ENCODE data around the gene ABHD12.

The ABHD12 gene

DNA sequence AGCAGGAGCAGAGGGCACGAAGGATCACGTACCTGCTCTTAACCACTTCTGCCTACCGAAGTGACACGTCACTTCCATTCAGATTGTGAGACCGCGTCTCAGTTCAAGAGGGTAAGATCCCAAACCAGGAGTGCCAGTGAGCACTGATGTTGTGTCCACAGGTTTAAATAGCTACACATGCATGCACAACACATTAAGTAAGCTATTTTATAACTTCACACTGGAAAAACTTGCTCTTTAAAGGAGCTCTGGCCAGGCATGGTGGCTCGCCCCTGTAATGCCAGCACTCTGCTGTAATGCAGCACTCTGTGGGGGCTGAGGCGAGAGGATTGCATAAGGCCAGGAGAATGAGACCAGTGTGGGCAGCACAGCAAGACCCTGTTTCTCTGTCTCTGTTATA lies 21.1 kb downstream of the ABHD12 start:
- Histone ChIP-seq H3K79me2 (ENCODE audit: control insufficient read depth, insufficient read depth, low read length, unreplicated experiment) (peaks cover 43% of the 10 kb centered on the region), H2AFZ (ENCODE audit: low read length, unreplicated experiment) (no peak overlapping the region), H3K4me3 (ENCODE audit: low read depth, low read length) (no peak overlapping the region), H3K36me3 (ENCODE audit: insufficient read depth, low read length) (peaks cover 21% of the 10 kb centered on the region; the same call in 1 of the 2 replicates), H3K27ac (ENCODE audit: low read depth, low read length) (no peak overlapping the region), H3K4me1 (ENCODE audit: control insufficient read depth, insufficient read depth, low read length, unreplicated experiment) (peaks cover 5% of the 10 kb centered on the region), H3K27me3 (ENCODE audit: insufficient read depth, low read length) (no peaks in the 10 kb centered on the region)

DNA sequence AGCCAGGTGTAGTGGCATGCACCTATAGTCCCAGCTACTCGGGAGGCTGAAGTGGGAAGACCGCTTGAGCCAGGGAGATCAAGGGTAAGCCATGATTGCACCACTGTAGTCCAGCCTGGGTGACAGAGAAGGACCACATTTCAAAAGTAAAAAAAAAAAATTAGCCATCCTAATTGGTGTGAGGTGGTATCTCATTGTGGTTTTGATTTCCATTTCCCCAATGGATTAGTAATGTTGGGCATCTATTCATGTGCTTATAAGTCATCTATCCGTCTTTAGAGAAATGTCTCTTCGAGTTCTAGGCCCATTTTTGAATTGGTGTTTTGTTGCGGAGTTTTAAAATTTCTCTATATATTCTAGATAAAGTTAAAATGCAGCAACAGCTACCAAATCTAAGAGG lies 21.7 kb downstream of the ABHD12 start:
- peaks cover 41% of the 10 kb centered on the region for H3K79me2 ChIP-seq (ENCODE audit: control insufficient read depth, insufficient read depth, low read length, unreplicated experiment)

DNA sequence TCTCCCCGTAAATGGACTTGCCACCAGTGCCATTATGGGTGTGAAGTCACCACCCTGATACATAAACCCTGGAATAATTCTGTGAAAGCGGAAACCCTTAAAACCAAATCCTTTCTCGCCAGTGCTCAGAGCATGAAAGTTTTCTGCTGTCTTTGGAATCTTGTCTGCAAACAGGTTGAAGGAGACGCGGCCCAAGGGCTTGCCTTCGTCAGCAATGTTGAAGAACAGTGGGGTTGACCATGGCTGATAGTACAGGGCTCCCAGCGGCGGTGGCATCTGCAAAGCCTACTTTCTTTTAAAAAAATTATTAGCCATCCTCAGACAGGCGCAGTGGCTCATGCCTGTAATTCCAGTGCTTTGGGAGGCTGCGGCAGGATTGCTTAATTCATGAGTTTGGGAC lies 22.1 kb downstream of the ABHD12 start:
- H3K4me3 ChIP-seq (ENCODE audit: low read depth, low read length), result no peak overlapping the region
- H3K4me1 ChIP-seq (ENCODE audit: control insufficient read depth, insufficient read depth, low read length, unreplicated experiment), result peaks cover 5% of the 10 kb centered on the region
- no peak overlapping the region for H2AFZ ChIP-seq (ENCODE audit: low read length, unreplicated experiment)
- no peaks in the 10 kb centered on the region for H3K27me3 ChIP-seq (ENCODE audit: insufficient read depth, low read length)
- H3K36me3 ChIP-seq (ENCODE audit: insufficient read depth, low read length), result peaks cover 21% of the 10 kb centered on the region; the same call in 1 of the 2 replicates
- H3K27ac ChIP-seq (ENCODE audit: low read depth, low read length), result no peak overlapping the region
- H3K79me2 ChIP-seq (ENCODE audit: control insufficient read depth, insufficient read depth, low read length, unreplicated experiment), result peaks cover 40% of the 10 kb centered on the region

More for the DNA sequence above, 21.7 kb downstream of the ABHD12 start:
- Histone ChIP-seq H2AFZ (ENCODE audit: low read length, unreplicated experiment) (no peak overlapping the region), H3K27me3 (ENCODE audit: insufficient read depth, low read length) (no peaks in the 10 kb centered on the region), H3K4me1 (ENCODE audit: control insufficient read depth, insufficient read depth, low read length, unreplicated experiment) (peaks cover 5% of the 10 kb centered on the region), H3K36me3 (ENCODE audit: insufficient read depth, low read length) (peaks cover 21% of the 10 kb centered on the region; the same call in 1 of the 2 replicates), H3K4me3 (ENCODE audit: low read depth, low read length) (no peak overlapping the region), H3K27ac (ENCODE audit: low read depth, low read length) (no peak overlapping the region)

DNA sequence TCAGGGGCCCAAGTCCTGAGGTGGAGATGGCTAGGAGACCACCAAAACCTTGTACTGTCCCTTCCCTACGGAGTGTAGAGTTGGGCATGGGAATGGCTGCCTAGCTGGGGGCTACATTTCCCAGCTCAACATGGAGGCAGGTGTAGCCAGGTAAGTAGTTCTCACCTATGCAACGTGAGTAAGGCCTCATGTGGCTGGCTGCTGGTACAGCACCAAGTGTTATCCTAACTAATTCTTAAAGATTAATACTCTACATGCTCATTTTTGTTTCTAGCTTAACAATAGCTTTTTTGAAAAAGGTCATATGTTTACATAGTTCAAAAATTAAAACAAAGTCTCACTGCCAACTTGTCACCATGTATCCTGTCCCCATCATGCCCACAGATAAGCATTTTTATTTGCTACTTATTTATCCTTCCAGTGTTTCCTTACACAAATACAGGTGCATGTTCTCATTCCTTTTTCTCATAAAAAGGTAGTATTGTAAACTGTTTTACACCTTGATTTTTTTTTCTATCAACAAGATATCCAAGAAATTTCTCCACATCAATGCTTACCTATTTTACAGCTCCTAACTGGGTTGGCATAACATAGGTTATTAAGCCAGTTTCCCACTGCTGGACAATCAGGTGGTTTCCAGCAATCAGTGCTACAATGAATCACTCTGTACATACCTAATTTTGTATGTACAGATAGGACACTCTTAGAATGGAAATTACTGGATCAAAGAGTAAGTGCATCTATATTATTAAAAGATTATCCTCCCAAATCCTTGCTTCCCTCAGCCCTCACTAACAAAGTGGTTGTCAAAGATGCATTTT lies 25.5 kb downstream of the ABHD12 start:
- H3K27me3 ChIP-seq (ENCODE audit: insufficient read depth, low read length), result no peaks in the 10 kb centered on the region
- no peak overlapping the region for H3K4me3 ChIP-seq (ENCODE audit: low read depth, low read length)
- no peak overlapping the region for H2AFZ ChIP-seq (ENCODE audit: low read length, unreplicated experiment)
- peaks cover 23% of the 10 kb centered on the region for H3K79me2 ChIP-seq (ENCODE audit: control insufficient read depth, insufficient read depth, low read length, unreplicated experiment)
- 0 out of 2 replicates have a peak, but pooled peaks cover 17% of the 10 kb centered on the region for H3K36me3 ChIP-seq (ENCODE audit: insufficient read depth, low read length)
- H3K4me1 ChIP-seq (ENCODE audit: control insufficient read depth, insufficient read depth, low read length, unreplicated experiment), result peaks cover 5% of the 10 kb centered on the region
- no peak overlapping the region for H3K27ac ChIP-seq (ENCODE audit: low read depth, low read length)

DNA sequence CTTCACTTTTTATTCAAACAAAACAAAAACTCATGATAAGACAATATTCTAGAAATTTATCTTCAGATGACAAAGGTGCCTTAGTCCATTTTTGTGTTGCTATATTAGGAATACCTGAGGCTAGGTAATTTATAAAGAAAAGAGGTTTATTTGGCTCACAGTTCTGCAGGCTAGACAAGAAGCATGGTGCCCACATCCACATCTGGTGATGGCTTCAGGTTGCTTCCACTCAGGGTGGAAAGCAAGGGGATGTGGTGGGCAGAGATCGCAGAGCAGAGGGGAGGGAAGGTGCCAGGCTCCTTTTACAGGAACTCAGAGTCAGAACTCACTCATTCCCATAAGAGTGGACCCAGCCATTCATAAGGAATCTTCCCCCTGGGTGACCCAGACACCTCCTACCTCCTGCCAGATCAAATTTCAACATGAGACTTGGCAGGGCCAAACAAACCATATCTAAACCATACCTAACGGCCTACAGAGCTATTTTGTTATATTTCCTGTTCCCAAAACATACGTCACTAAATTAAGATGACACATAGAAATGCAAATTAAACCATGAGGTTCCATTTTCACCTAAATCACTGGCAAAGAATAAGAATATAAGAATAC lies 26.4 kb downstream of the ABHD12 start:
- Histone ChIP-seq H3K36me3 (ENCODE audit: insufficient read depth, low read length) (0 out of 2 replicates have a peak, but pooled peaks cover 15% of the 10 kb centered on the region), H3K79me2 (ENCODE audit: control insufficient read depth, insufficient read depth, low read length, unreplicated experiment) (peaks cover 21% of the 10 kb centered on the region), H3K4me1 (ENCODE audit: control insufficient read depth, insufficient read depth, low read length, unreplicated experiment) (peaks cover 5% of the 10 kb centered on the region), H3K27me3 (ENCODE audit: insufficient read depth, low read length) (no peaks in the 10 kb centered on the region), H3K27ac (ENCODE audit: low read depth, low read length) (no peak overlapping the region), H2AFZ (ENCODE audit: low read length, unreplicated experiment) (no peak overlapping the region), H3K4me3 (ENCODE audit: low read depth, low read length) (no peak overlapping the region)

DNA sequence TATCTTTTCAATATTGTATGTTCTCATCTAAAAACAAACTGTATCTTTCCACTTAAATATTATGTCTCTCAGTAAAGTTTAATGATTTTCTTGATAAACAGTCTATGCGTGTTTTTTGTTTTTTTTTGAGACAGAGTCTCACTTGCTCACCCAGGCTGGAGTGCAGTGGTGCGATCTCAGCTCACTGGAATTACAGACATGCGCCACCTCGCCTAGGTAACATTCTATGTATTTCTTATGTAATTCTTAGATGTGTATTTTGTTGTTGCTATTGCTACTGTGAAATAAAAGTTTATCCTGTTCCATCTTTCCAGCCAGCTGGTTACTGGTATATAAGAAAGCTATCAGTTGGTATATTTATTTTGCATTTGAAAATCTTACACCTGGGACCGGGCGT lies 29.4 kb downstream of the ABHD12 start:
- H3K27ac ChIP-seq (ENCODE audit: low read depth, low read length), result no peak overlapping the region; the same call in 1 of the 2 replicates
- no peaks in the 10 kb centered on the region for H3K36me3 ChIP-seq (ENCODE audit: insufficient read depth, low read length)
- peaks cover 13% of the 10 kb centered on the region for H3K79me2 ChIP-seq (ENCODE audit: control insufficient read depth, insufficient read depth, low read length, unreplicated experiment)
- no peak overlapping the region for H3K4me3 ChIP-seq (ENCODE audit: low read depth, low read length)
- peaks cover 5% of the 10 kb centered on the region for H3K4me1 ChIP-seq (ENCODE audit: control insufficient read depth, insufficient read depth, low read length, unreplicated experiment)
- H3K27me3 ChIP-seq (ENCODE audit: insufficient read depth, low read length), result no peaks in the 10 kb centered on the region
- no peak overlapping the region for H2AFZ ChIP-seq (ENCODE audit: low read length, unreplicated experiment)

DNA sequence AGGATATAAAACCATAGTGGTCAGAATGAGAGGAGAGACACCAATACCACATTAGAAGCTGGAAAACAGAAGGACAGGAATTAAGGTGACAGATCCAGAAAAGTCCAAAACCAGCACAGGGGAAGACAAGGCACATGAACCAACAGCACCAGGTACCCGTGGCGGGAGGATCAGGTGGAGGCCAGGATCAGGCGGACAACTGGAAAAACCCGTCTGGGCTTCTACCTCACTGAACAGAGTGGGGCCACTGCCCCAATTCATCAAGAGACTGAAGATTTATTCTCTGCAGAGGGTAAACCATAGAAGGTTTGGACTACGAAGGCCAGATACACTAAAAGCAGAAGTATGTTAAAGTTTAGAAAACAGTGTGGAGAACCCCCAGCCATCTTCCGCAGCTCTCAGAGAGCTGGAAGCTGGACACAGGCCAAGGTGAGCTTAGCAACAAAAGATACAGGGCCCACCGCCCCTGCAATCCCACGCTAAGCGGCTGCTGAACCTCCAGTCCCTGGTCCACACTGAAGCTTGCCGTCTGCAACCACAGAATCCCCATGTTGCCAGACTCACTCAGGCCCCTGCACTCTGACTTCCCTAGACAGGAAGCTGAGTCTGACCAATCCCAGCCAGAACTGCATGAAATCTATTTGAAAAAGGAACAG lies 29.9 kb downstream of the ABHD12 start:
- Histone ChIP-seq H3K36me3 (ENCODE audit: insufficient read depth, low read length) (no peaks in the 10 kb centered on the region), H3K79me2 (ENCODE audit: control insufficient read depth, insufficient read depth, low read length, unreplicated experiment) (peaks cover 15% of the 10 kb centered on the region), H3K4me1 (ENCODE audit: control insufficient read depth, insufficient read depth, low read length, unreplicated experiment) (peaks cover 5% of the 10 kb centered on the region), H3K27me3 (ENCODE audit: insufficient read depth, low read length) (no peaks in the 10 kb centered on the region), H3K27ac (ENCODE audit: low read depth, low read length) (no peak overlapping the region), H3K4me3 (ENCODE audit: low read depth, low read length) (no peak overlapping the region), H2AFZ (ENCODE audit: low read length, unreplicated experiment) (no peak overlapping the region)

DNA sequence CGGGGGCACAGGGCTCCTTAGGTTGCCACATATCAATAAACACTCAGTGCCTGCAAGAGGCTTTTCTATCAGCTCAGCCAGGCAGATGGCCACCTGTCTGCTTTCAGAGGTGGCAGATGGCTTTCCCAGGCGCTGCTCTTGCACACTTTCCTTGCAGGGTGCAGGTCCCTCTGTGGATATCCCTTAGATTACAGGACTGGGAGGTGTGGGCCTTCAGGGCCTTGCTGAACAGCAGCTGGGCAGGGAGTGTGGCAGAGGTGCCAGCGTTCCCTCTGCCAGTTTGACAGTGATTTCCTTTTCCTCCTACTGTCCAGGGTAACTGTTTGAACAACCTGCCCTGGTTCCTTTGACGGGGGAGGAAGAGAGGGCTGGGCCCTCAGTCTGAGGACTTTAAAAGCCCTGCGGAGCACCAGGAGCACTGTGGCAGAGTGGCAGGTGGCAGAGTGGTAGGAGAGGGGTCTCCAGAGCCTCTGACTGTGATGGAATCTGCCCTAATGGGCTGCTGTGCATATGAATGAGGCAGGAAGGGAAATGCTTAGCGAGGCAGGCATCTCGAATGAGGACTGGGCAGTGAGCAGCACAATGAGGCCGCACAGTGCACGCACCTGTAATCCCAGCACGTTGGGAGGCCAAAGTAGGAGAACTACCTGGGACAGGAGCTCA lies 34.2 kb downstream of the ABHD12 start:
- H3K36me3 ChIP-seq (ENCODE audit: insufficient read depth, low read length), result no peaks in the 10 kb centered on the region
- H3K27ac ChIP-seq (ENCODE audit: low read depth, low read length), result no peak overlapping the region
- peaks cover 10% of the 10 kb centered on the region for H3K79me2 ChIP-seq (ENCODE audit: control insufficient read depth, insufficient read depth, low read length, unreplicated experiment)
- H3K4me3 ChIP-seq (ENCODE audit: low read depth, low read length), result no peak overlapping the region
- peaks cover 2% of the 10 kb centered on the region for H3K4me1 ChIP-seq (ENCODE audit: control insufficient read depth, insufficient read depth, low read length, unreplicated experiment)
- no peak overlapping the region for H2AFZ ChIP-seq (ENCODE audit: low read length, unreplicated experiment)
- H3K27me3 ChIP-seq (ENCODE audit: insufficient read depth, low read length), result no peaks in the 10 kb centered on the region

DNA sequence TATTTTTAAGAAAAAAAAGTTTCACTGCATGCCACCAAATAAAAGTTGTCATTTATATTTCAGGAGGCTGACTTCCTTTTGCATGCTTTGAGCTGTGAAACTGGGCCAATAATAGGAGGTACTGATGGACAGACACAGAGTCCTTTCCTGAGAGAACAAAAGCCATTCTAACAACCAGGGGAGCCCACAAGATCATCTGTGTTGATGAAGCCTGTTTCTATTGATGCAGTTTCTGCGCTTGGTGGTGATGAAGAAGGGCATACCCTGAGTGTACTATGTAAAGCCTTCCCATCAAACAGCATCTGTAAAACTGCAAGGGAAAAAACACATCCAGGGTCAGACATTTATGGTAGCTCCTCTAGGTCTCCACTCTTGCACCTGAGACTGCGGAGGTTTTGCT lies 34.8 kb downstream of the ABHD12 start:
- no peaks in the 10 kb centered on the region for H3K27me3 ChIP-seq (ENCODE audit: insufficient read depth, low read length)
- no peak overlapping the region for H3K4me3 ChIP-seq (ENCODE audit: low read depth, low read length)
- H3K79me2 ChIP-seq (ENCODE audit: control insufficient read depth, insufficient read depth, low read length, unreplicated experiment), result peaks cover 13% of the 10 kb centered on the region
- H3K4me1 ChIP-seq (ENCODE audit: control insufficient read depth, insufficient read depth, low read length, unreplicated experiment), result no peaks in the 10 kb centered on the region
- H2AFZ ChIP-seq (ENCODE audit: low read length, unreplicated experiment), result no peak overlapping the region
- no peaks in the 10 kb centered on the region for H3K36me3 ChIP-seq (ENCODE audit: insufficient read depth, low read length)
- no peak overlapping the region for H3K27ac ChIP-seq (ENCODE audit: low read depth, low read length)

DNA sequence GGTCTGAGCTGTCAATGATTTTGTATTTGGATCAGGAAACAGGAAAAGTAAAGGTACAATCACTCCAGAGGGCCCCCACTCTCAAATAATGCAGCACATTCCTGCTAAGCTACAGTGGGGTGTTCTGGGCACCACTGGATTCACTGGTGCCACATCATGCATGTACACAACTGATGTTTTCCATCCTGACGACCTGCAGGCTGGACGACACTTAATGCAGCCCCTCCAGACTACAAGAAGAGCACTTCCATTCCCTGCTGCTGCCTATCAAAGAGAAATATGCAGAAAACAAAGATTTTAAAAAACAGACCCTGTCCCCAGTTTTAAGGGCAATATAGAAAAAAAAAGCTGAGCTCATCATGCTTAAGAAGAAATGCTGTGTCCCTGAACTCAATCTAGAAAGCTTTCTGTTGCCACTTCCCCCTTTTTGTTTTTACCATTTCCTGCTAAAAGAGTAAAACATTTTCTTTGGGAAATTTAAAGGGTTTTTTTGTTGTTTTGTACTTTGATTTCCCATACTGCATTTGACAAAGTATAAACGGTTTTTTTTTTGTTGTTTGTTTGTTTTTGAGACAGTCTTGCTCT lies 35.5 kb downstream of the ABHD12 start:
- Histone ChIP-seq H3K27me3 (ENCODE audit: insufficient read depth, low read length) (no peaks in the 10 kb centered on the region), H3K36me3 (ENCODE audit: insufficient read depth, low read length) (no peaks in the 10 kb centered on the region), H3K4me1 (ENCODE audit: control insufficient read depth, insufficient read depth, low read length, unreplicated experiment) (no peaks in the 10 kb centered on the region), H3K79me2 (ENCODE audit: control insufficient read depth, insufficient read depth, low read length, unreplicated experiment) (peaks cover 11% of the 10 kb centered on the region), H3K27ac (ENCODE audit: low read depth, low read length) (no peak overlapping the region), H3K4me3 (ENCODE audit: low read depth, low read length) (no peak overlapping the region), H2AFZ (ENCODE audit: low read length, unreplicated experiment) (no peak overlapping the region)

Data from ACC112 (cell line).